ENCODE data around the gene IFI27L2.

DNA sequence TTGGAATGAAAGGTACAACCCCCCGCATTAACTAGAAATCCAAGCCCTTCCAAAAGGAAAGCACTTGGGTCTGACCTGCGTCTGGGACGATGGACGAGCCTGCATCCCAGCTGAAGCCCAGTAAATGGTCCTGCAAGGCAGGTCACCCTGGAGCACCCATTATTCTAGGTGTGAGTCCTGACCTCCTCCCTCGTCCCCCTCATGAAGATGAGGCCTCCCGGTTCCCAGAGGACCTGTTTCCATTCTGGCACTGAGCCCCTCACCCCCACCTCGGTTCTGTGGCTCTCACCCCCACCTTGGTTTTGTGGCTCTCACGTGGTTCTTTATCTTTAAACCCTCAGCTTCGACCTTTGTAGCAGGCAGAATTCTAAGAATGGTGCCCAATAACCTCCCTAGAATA lies 11.5 kb downstream of the IFI27L2 start:
- TF ChIP-seq, protein P1, sequence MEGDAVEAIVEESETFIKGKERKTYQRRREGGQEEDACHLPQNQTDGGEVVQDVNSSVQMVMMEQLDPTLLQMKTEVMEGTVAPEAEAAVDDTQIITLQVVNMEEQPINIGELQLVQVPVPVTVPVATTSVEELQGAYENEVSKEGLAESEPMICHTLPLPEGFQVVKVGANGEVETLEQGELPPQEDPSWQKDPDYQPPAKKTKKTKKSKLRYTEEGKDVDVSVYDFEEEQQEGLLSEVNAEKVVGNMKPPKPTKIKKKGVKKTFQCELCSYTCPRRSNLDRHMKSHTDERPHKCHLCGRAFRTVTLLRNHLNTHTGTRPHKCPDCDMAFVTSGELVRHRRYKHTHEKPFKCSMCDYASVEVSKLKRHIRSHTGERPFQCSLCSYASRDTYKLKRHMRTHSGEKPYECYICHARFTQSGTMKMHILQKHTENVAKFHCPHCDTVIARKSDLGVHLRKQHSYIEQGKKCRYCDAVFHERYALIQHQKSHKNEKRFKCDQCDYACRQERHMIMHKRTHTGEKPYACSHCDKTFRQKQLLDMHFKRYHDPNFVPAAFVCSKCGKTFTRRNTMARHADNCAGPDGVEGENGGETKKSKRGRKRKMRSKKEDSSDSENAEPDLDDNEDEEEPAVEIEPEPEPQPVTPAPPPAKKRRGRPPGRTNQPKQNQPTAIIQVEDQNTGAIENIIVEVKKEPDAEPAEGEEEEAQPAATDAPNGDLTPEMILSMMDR (conservative IDR thresholded peaks at IDR 0.05; ENCODE audit: low read depth, low read length), result no peak
- no peak for TF ChIP-seq EZH2 (IDR thresholded peaks at IDR 0.05; ENCODE audit: borderline replicate concordance, low read depth, low read length, poor library complexity, severe bottlenecking)

Measured in A673 (cell line).